ENCODE results near the gene MRPS25.

MRPS25 gene

DNA sequence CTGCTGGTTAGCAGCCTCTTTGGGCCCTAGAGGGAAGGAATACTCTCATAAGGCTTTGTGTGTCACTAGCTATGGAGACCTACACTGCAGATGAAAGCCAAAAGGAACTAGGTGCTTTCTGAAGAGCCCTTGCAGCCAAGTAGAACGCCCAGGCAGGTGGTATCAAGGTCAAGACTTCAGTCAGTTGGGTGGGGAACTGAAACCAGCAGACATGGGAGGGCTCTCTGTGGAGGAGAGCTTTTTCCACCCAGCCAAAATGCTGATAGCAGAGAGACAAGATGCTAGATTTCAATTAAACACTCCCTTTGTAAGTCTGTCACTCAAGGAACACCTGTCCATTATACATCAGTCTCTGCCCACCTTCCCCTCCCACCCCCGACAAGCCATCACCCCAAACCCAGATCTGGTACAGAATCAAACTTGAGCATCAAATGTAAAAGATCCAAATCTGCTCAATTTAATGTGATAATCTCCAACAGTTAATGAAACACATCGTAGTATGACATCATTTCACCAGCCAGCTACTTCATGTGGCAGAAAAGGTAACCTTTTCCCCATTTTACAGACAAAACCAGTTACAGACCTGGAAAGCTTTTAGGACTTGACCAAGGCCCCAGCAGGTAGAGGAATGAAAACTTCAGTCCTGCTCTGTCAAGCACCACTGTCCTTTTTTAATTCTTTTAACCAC lies 14.6 kb downstream of the MRPS25 start:
- peaks cover 93% of the 10 kb centered on the region for H3K79me2 ChIP-seq (ENCODE audit: low read length)
- H2AFZ ChIP-seq (ENCODE audit: low read length) = no peak overlapping the region
- peaks cover 14% of the 10 kb centered on the region for H4K20me1 ChIP-seq (ENCODE audit: insufficient read depth, low read length)
- H3F3A ChIP-seq (ENCODE audit: insufficient read depth, low read length) = peaks cover 21% of the 10 kb centered on the region
- no peaks in the 10 kb centered on the region for H3K9me2 ChIP-seq (replicated peaks; ENCODE audit: insufficient read depth, low read length)
- H3K27ac ChIP-seq (ENCODE audit: low read length) = peak overlapping the region; percentile 76
- no peaks in the 10 kb centered on the region for H3K9me3 ChIP-seq (replicated peaks; ENCODE audit: insufficient read depth, low read length)
- peaks cover 34% of the 10 kb centered on the region for H3K4me1 ChIP-seq (ENCODE audit: low read length)
- H3K9ac ChIP-seq (ENCODE audit: low read length) = no peak overlapping the region
- TF ChIP-seq, protein P1, sequence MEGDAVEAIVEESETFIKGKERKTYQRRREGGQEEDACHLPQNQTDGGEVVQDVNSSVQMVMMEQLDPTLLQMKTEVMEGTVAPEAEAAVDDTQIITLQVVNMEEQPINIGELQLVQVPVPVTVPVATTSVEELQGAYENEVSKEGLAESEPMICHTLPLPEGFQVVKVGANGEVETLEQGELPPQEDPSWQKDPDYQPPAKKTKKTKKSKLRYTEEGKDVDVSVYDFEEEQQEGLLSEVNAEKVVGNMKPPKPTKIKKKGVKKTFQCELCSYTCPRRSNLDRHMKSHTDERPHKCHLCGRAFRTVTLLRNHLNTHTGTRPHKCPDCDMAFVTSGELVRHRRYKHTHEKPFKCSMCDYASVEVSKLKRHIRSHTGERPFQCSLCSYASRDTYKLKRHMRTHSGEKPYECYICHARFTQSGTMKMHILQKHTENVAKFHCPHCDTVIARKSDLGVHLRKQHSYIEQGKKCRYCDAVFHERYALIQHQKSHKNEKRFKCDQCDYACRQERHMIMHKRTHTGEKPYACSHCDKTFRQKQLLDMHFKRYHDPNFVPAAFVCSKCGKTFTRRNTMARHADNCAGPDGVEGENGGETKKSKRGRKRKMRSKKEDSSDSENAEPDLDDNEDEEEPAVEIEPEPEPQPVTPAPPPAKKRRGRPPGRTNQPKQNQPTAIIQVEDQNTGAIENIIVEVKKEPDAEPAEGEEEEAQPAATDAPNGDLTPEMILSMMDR (IDR thresholded peaks at IDR 0.05; ENCODE audit: low read length) = no peak
- no peak for TF ChIP-seq EZH2 (optimal IDR thresholded peaks at IDR 0.05; ENCODE audit: low read depth, low read length)
- TF ChIP-seq EZH2phosphoT487 (IDR thresholded peaks at IDR 0.05; ENCODE audit: low read length) = no peak
- no peak overlapping the region for H3K4me3 ChIP-seq (ENCODE audit: low read length)
- H3K36me3 ChIP-seq (replicated peaks; ENCODE audit: insufficient read depth, low read length) = peaks cover 35% of the 10 kb centered on the region
- H3K4me2 ChIP-seq (ENCODE audit: low read depth, low read length) = no peak overlapping the region
- peak; percentile 61 for DNase-seq
- no peaks in the 10 kb centered on the region for H3K27me3 ChIP-seq (replicated peaks; ENCODE audit: insufficient read depth, low read length)

DNA sequence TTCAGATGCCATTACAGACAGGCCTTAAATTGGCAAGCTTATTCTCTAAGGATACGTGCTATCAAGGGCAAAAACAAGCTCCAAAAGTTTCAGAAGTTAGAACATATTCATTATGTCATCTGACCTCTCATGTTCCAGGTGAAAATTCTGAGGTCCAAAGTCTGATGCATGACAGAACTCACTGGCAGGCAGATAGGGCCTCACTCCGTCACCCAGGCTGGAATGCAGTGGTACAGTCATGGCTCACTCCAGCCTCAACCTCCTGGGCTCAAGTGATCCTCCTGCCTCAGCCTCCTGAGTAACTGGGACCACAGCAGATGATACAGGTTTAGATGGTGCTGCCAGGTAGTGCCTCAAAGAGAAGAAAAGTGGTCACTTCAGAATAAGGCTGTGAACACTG lies 15.5 kb downstream of the MRPS25 start:
- peaks cover 89% of the 10 kb centered on the region for H3K79me2 ChIP-seq (ENCODE audit: low read length)
- TF ChIP-seq EZH2phosphoT487 (IDR thresholded peaks at IDR 0.05; ENCODE audit: low read length) = no peak
- TF ChIP-seq EZH2 (optimal IDR thresholded peaks at IDR 0.05; ENCODE audit: low read depth, low read length) = no peak
- TF ChIP-seq, protein P1 (IDR thresholded peaks at IDR 0.05; ENCODE audit: low read length) = no peak
- no peak overlapping the region for H3K4me2 ChIP-seq (ENCODE audit: low read depth, low read length)

DNA sequence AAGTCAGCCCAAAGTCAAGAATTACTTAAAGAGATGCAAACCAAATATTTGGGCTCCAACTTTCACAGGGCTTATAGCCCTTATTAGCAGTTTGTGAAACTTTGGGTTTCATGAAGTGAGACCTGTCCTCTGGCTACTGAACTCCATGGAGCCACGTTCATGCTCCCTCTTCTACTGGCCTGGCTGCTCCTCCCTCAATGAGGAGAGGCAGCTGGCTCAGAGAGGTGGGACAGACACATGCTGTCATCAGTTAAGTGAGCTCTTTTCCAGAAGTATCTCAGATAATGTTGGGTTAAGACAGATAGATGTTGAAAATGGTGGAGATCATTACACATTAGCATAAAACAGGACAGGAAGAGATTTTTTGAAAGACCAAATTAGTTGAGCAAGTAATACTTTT lies 19.4 kb downstream of the MRPS25 start:
- H4K20me1 ChIP-seq (ENCODE audit: insufficient read depth, low read length) = peaks cover under 1% of the 10 kb centered on the region; the same call in 1 of the 2 replicates

More for the DNA sequence above, 15.5 kb downstream of the MRPS25 start:
- no peak overlapping the region for H3K9ac ChIP-seq (ENCODE audit: low read length)
- H3K9me3 ChIP-seq (replicated peaks; ENCODE audit: insufficient read depth, low read length) = no peaks in the 10 kb centered on the region
- peaks cover 35% of the 10 kb centered on the region for H3K36me3 ChIP-seq (replicated peaks; ENCODE audit: insufficient read depth, low read length)
- peak overlapping the region; percentile 76; the same call in 1 of the 2 replicates for H3K27ac ChIP-seq (ENCODE audit: low read length)
- H3K27me3 ChIP-seq (replicated peaks; ENCODE audit: insufficient read depth, low read length) = no peaks in the 10 kb centered on the region
- DNase-seq = no peak
- peaks cover 6% of the 10 kb centered on the region for H4K20me1 ChIP-seq (ENCODE audit: insufficient read depth, low read length)
- H3K4me3 ChIP-seq (ENCODE audit: low read length) = no peak overlapping the region
- H2AFZ ChIP-seq (ENCODE audit: low read length) = no peak overlapping the region
- peaks cover 31% of the 10 kb centered on the region for H3F3A ChIP-seq (ENCODE audit: insufficient read depth, low read length)
- H3K4me1 ChIP-seq (ENCODE audit: low read length) = peaks cover 41% of the 10 kb centered on the region
- no peaks in the 10 kb centered on the region for H3K9me2 ChIP-seq (replicated peaks; ENCODE audit: insufficient read depth, low read length)

More for the DNA sequence above, 19.4 kb downstream of the MRPS25 start:
- Histone ChIP-seq H3K36me3 (replicated peaks; ENCODE audit: insufficient read depth, low read length) (peaks cover 40% of the 10 kb centered on the region), H3K79me2 (ENCODE audit: low read length) (peaks cover 66% of the 10 kb centered on the region), H3K4me3 (ENCODE audit: low read length) (no peak overlapping the region), H3K4me1 (ENCODE audit: low read length) (peaks cover 31% of the 10 kb centered on the region), H3K9me2 (replicated peaks; ENCODE audit: insufficient read depth, low read length) (no peaks in the 10 kb centered on the region), H2AFZ (ENCODE audit: low read length) (no peak overlapping the region), H3K27me3 (replicated peaks; ENCODE audit: insufficient read depth, low read length) (no peaks in the 10 kb centered on the region), H3K27ac (ENCODE audit: low read length) (peak overlapping the region; percentile 45; the same call in 1 of the 2 replicates), H3K9ac (ENCODE audit: low read length) (no peak overlapping the region), H3F3A (ENCODE audit: insufficient read depth, low read length) (peaks cover 25% of the 10 kb centered on the region), H3K9me3 (replicated peaks; ENCODE audit: insufficient read depth, low read length) (no peaks in the 10 kb centered on the region), H3K4me2 (ENCODE audit: low read depth, low read length) (peak overlapping the region; percentile 8; the same call in 1 of the 2 replicates)
- TF ChIP-seq EZH2 (optimal IDR thresholded peaks at IDR 0.05; ENCODE audit: low read depth, low read length) = no peak
- TF ChIP-seq EZH2phosphoT487 (IDR thresholded peaks at IDR 0.05; ENCODE audit: low read length) = no peak
- TF ChIP-seq, protein P1 (IDR thresholded peaks at IDR 0.05; ENCODE audit: low read length) = no peak
- no peak for DNase-seq

All from MM.1S (cell line).